ENCODE data around the gene ST6GALNAC3.

DNA sequence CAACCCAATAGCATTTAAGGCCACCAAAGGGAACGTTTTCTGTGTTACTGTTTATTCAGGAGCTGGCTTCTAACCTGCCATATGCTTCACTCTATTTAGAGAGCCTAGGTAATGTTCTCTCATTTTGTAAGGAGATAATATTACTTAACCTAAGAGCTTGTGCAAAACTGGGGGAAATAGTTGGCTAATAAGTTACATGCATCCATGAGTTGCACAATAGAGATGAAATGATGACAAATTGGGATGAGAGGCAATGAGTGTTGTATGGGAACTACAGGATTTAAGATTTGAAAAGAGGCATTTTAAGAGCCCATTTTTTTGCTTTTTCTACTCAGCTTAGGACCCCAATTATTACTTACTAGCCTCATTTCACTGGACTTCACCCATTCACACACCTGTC lies 151.0 kb downstream of the ST6GALNAC3 start:
- TF ChIP-seq ZXDB (tag by site-specific recombination; IDR thresholded peaks at IDR 0.05) (no peak), ZNF223 (tag by site-specific recombination; IDR thresholded peaks at IDR 0.05) (no peak), ZNF37A (tag by site-specific recombination; IDR thresholded peaks at IDR 0.05) (no peak), ZNF610 (tag by site-specific recombination; IDR thresholded peaks at IDR 0.05; ENCODE audit: borderline replicate concordance) (no peak)

Data from HEK293 (cell line).